HG02571 (cell line): Measurements from ENCODE around the gene CES1.
"Not testable (repeated sequence)": the region's sequence is repeated elsewhere in the genome, so short reads cannot be mapped to it uniquely, and the experiment has no call there.

Experiments used
- ATAC-seq: cut with Tn5 transposase; IDR thresholded peaks from one replicate; pipeline ENCODE4 v1.9.1; 2021; ENCODE audit warnings: mild to moderate bottlenecking, moderate library complexity; ENCODE audit not compliant: unreplicated experiment

CES1 gene

GRCh38 chr16:55832773-55833691 lies at the start of gene CES1:
TSS of gene CES1 (minus strand) at chr16:55833096. CDS start at chr16:55833055, 41 bp downstream.
- ATAC-seq, result no peak

GRCh38 chr16:55876854-55877253 lies 44.0 kb upstream of the CES1 start:
- no peak for ATAC-seq

GRCh38 chr16:55875273-55875672 lies 42.4 kb upstream of the CES1 start, which contains the start of gene CES5A:
TSS of gene CES5A (minus strand) at chr16:55875373. CDS start at chr16:55875221, 152 bp downstream.
- no peak for ATAC-seq

- no peak for ATAC-seq
These were observed 40.2 kb upstream of the CES1 start for GRCh38 chr16:55873122-55873521.

GRCh38 chr16:55872130-55872529 lies 39.2 kb upstream of the CES1 start:
- ATAC-seq, result no peak

GRCh38 chr16:55871411-55872038 lies 38.6 kb upstream of the CES1 start:
- no peak for ATAC-seq

- no peak for ATAC-seq
These were observed 36.1 kb upstream of the CES1 start for GRCh38 chr16:55868980-55869379.

GRCh38 chr16:55868137-55868536 lies 35.2 kb upstream of the CES1 start:
- ATAC-seq, result no peak

- ATAC-seq, result no peak
These were observed 28.4 kb upstream of the CES1 start for GRCh38 chr16:55861288-55861687.

- not testable (repeated sequence) for ATAC-seq
These were observed 24.8 kb upstream of the CES1 start for GRCh38 chr16:55857650-55858049.

GRCh38 chr16:55856950-55857349 lies 24.1 kb upstream of the CES1 start:
- no peak for ATAC-seq

GRCh38 chr16:55853114-55853513 lies 20.2 kb upstream of the CES1 start:
- ATAC-seq, result no peak

- ATAC-seq, result no peak
These were observed 16.6 kb upstream of the CES1 start for GRCh38 chr16:55849536-55849935.

GRCh38 chr16:55846598-55847346 lies 13.9 kb upstream of the CES1 start:
- ATAC-seq, result no peak

- ATAC-seq, result no peak
These were observed 10.2 kb upstream of the CES1 start for GRCh38 chr16:55843105-55843395.

GRCh38 chr16:55842369-55843104 lies 9.6 kb upstream of the CES1 start:
- no peak for ATAC-seq

GRCh38 chr16:55839115-55839514 lies 6.2 kb upstream of the CES1 start:
- no peak for ATAC-seq

GRCh38 chr16:55836158-55836611 lies 3.3 kb upstream of the CES1 start:
- no peak for ATAC-seq

- no peak for ATAC-seq
These were observed 2.7 kb upstream of the CES1 start for GRCh38 chr16:55835581-55835980.

GRCh38 chr16:55835173-55835572 lies 2.3 kb upstream of the CES1 start:
- ATAC-seq, result not testable (repeated sequence)

GRCh38 chr16:55834049-55834448 lies 1.2 kb upstream of the CES1 start:
- no peak for ATAC-seq
